Activated T-cell treated with anti-CD3 and anti-CD28 coated beads, Interleukin-2, amount 50 U/mL, for 24 hours (primary cell): ENCODE measurements around the gene PRDM12.
A peak's percentile ranks its signal among the peaks of the same experiment; 100 is the strongest.

ENCODE experiments used
- DNase-seq: peaks from one replicate; pipeline ENCODE4 v3.0.0-alpha.2; 2020
- H3K27ac Mint-ChIP-seq: 2 replicates; pipeline ENCODE4 v1.8.0; 2020; ENCODE audit warnings: mild to moderate bottlenecking, mixed read lengths
- H3K27me3 Mint-ChIP-seq: 2 replicates; pipeline ENCODE4 v1.8.0; 2020; ENCODE audit warnings: mixed read lengths
- H3K36me3 Mint-ChIP-seq: 2 replicates; pipeline ENCODE4 v1.8.0; 2020; ENCODE audit warnings: low read depth, mixed read lengths
- H3K4me1 Mint-ChIP-seq: 2 replicates; pipeline ENCODE4 v1.8.0; 2020; ENCODE audit warnings: low read depth, mixed read lengths
- H3K4me3 Mint-ChIP-seq: 2 replicates; pipeline ENCODE4 v1.8.0; 2020; ENCODE audit warnings: mild to moderate bottlenecking, moderate library complexity, mixed read lengths
- H3K9me3 Mint-ChIP-seq: 2 replicates; pipeline ENCODE4 v1.8.0; 2020; ENCODE audit warnings: mixed read lengths

The PRDM12 gene

GRCh38 chr9:130651752-130652151 lies 12.6 kb upstream of the PRDM12 start:
- Mint-ChIP-seq H3K9me3 (peaks cover 3% of the 10 kb centered on the region), H3K4me1 (no peaks in the 10 kb centered on the region), H3K4me3 (no peak overlapping the region), H3K27ac (no peak overlapping the region), H3K27me3 (peaks cover 31% of the 10 kb centered on the region), H3K36me3 (no peaks in the 10 kb centered on the region)
- DNase-seq = no peak

DNA sequence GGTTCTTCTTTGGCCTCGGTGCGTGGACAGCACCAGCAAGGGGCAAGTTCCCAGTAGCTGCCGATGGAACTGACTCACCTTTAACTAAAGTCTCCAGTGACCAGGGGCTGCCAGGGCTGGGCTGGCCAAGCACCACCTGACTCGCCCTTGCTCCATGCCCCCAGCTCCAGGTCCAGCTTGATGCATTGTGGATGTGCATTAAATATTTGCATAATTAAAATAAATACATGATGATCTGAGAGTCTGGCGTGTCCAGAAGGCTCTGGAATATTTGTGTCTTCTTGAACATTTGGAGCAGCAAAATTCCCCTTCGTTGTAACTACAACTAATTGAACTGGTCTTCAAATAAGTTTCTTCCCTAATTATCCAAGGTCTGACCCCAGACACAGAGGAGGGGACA lies 9.5 kb upstream of the PRDM12 start:
- H3K27me3 Mint-ChIP-seq = peaks cover 52% of the 10 kb centered on the region

GRCh38 chr9:130658893-130659698 lies 5.3 kb upstream of the PRDM12 start:
- no peak overlapping the region for H3K27ac Mint-ChIP-seq
- no peak overlapping the region for H3K4me3 Mint-ChIP-seq
- no peaks in the 10 kb centered on the region for H3K9me3 Mint-ChIP-seq
- H3K4me1 Mint-ChIP-seq = peaks cover 24% of the 10 kb centered on the region
- DNase-seq = no peak
- peaks cover 76% of the 10 kb centered on the region for H3K27me3 Mint-ChIP-seq
- H3K36me3 Mint-ChIP-seq = no peaks in the 10 kb centered on the region

More for the DNA sequence above, 9.5 kb upstream of the PRDM12 start:
- no peak for DNase-seq
- no peaks in the 10 kb centered on the region for H3K36me3 Mint-ChIP-seq
- no peaks in the 10 kb centered on the region for H3K9me3 Mint-ChIP-seq
- peaks cover 2% of the 10 kb centered on the region for H3K4me1 Mint-ChIP-seq
- no peak overlapping the region for H3K27ac Mint-ChIP-seq
- H3K4me3 Mint-ChIP-seq = no peak overlapping the region

DNA sequence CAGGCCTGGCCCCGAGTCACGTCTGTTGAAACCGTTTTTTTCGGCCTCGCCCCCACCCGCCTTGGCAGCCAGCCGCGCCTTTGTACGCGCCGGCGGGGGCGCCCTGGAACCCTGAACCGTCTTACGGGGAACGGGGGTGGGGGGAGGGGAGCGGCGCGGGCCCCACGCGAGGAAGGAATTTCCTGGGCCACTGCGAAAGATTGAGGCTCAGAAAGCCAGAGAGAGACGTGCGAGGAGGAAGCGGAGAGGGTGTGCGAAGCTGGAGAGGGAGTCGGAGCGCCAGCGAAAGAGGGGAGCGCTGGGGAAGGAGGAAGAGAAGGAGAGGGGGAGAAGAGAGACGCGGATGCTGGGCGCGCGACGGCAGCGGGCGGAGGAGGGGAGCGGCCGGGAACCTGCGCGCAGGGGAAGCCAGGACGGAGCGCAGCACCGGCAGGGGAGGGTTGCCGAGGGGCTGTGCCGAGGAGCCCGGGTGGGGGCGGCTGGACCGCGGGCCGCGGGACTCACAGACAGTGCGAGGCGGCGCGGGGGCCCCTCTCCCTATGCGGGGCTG lies 4.6 kb upstream of the PRDM12 start:
- H3K4me1 Mint-ChIP-seq = peaks cover 26% of the 10 kb centered on the region
- H3K27ac Mint-ChIP-seq = no peak overlapping the region
- H3K4me3 Mint-ChIP-seq = no peak overlapping the region
- no peaks in the 10 kb centered on the region for H3K9me3 Mint-ChIP-seq
- no peaks in the 10 kb centered on the region for H3K36me3 Mint-ChIP-seq
- peaks cover 81% of the 10 kb centered on the region for H3K27me3 Mint-ChIP-seq
- DNase-seq = no peak

- Mint-ChIP-seq H3K27ac (no peak overlapping the region), H3K27me3 (peaks cover 83% of the 10 kb centered on the region), H3K36me3 (no peaks in the 10 kb centered on the region), H3K9me3 (no peaks in the 10 kb centered on the region), H3K4me3 (peak overlapping the region; percentile 29), H3K4me1 (peaks cover 27% of the 10 kb centered on the region)
- DNase-seq = no peak
These were observed 4.1 kb upstream of the PRDM12 start for GRCh38 chr9:130660326-130660682.

GRCh38 chr9:130660683-130661450 lies 3.5 kb upstream of the PRDM12 start:
- H3K9me3 Mint-ChIP-seq = no peaks in the 10 kb centered on the region
- no peak overlapping the region for H3K27ac Mint-ChIP-seq
- DNase-seq = no peak
- no peaks in the 10 kb centered on the region for H3K36me3 Mint-ChIP-seq
- peaks cover 31% of the 10 kb centered on the region for H3K4me1 Mint-ChIP-seq
- peaks cover 82% of the 10 kb centered on the region for H3K27me3 Mint-ChIP-seq
- H3K4me3 Mint-ChIP-seq = no peak overlapping the region

DNA sequence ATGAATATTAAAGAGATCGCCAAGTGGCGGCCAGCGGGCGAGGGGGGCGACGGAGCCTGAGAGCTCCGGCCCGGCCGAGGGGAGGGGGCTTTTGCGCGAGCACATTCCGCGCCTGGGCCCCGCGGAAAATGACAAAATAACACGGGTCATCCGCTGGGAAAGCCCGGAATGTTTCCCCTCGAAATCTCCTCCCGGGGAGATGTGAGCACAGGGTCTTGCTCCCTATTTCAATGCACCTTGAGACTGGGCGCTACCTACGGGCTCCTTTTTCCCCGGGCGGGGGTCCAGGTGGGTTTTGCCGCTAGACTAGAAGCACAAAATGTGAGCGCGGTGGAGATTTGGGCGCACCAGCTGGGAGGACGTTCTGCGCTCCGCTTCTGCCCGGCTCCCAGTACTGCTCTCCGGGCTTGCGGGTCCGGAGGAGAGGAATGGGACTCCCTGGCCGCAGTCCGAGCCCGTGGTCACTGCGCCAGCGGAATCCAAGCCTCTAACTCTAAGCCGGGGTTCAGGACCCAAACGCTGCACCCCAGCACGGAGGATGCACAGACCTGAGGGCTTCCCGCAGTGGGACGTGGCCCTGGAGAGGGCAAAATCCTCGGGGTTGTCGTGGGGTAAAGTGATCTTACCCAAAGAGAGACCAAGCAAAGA lies 2.8 kb upstream of the PRDM12 start:
- Mint-ChIP-seq H3K36me3 (no peaks in the 10 kb centered on the region), H3K27ac (no peak overlapping the region), H3K4me1 (peaks cover 34% of the 10 kb centered on the region), H3K27me3 (peaks cover 84% of the 10 kb centered on the region), H3K9me3 (no peaks in the 10 kb centered on the region), H3K4me3 (no peak overlapping the region)
- DNase-seq = no peak

DNA sequence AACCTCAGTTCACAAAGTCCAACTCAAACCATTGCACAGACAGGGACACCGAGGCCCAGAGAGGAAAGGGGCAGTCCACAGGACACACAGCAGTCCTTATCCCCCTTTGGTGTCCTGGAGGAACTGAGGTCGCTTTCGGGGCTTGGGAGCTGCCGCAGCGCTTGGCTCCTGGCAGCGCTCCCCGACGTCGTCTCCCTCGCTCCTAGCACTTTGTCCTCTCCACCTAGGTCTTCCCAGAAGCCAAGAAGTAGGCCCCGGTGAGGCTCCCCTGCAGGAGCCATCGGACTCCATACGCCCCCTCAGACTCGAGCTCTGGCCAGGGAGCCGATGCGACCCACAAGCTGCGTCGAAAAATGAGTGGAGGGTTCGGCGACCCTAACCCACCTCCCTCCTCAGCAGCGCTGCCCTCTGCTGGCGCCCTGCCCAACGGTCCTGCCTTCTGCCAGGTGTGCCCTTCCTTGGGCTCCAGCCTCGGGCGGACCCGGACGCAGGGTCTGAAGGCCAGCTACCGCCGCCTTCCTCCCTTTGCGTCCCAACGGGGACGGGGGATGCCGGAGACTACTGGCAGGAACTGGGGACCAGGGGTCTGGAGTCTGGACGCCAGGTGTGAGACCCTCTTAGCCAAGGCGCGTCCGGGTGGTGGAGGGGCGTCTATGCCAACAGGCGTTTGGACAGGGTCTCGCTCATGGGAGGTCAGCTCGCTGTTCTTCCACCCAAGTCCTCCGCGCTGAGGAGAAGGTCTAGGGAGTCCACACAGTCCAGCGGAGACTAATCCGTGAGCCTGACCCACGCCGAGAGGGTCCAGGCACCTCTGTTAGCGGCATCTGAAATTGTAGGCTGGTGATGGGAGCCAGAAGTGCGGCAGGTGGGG lies 2.1 kb upstream of the PRDM12 start:
- Mint-ChIP-seq H3K9me3 (no peaks in the 10 kb centered on the region), H3K27ac (no peak overlapping the region), H3K4me1 (peaks cover 34% of the 10 kb centered on the region), H3K36me3 (no peaks in the 10 kb centered on the region), H3K4me3 (peak overlapping the region; percentile 39), H3K27me3 (peaks cover 84% of the 10 kb centered on the region)
- DNase-seq = no peak

DNA sequence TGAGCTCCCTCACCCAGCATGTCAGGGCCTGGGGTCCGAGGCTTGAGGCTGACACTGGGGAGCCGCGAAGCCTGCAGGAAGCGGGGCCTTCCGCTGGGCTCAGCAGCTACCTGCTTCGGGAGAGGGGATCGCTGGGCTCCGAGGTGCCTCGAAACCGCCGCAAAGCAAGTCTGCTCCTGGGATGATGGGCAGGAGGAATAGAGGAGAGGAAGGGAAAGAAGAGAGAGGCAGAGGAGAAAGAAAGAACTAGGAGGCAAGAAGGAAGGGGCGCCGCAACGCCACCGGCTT lies 1.5 kb upstream of the PRDM12 start:
- H3K4me3 Mint-ChIP-seq = peak overlapping the region; percentile 39
- no peak overlapping the region for H3K27ac Mint-ChIP-seq
- peaks cover 85% of the 10 kb centered on the region for H3K27me3 Mint-ChIP-seq
- no peaks in the 10 kb centered on the region for H3K36me3 Mint-ChIP-seq
- no peaks in the 10 kb centered on the region for H3K9me3 Mint-ChIP-seq
- DNase-seq = no peak
- peaks cover 34% of the 10 kb centered on the region for H3K4me1 Mint-ChIP-seq

GRCh38 chr9:130663258-130663976 lies 977 bp upstream of the PRDM12 start:
- H3K4me3 Mint-ChIP-seq = no peak overlapping the region
- H3K9me3 Mint-ChIP-seq = no peaks in the 10 kb centered on the region
- H3K36me3 Mint-ChIP-seq = no peaks in the 10 kb centered on the region
- H3K4me1 Mint-ChIP-seq = peaks cover 34% of the 10 kb centered on the region
- no peak overlapping the region for H3K27ac Mint-ChIP-seq
- peak; percentile 60 for DNase-seq
- peaks cover 85% of the 10 kb centered on the region for H3K27me3 Mint-ChIP-seq

GRCh38 chr9:130663977-130664250 lies 480 bp upstream of the PRDM12 start:
- DNase-seq = no peak
- no peak overlapping the region for H3K27ac Mint-ChIP-seq
- H3K27me3 Mint-ChIP-seq = peaks cover 85% of the 10 kb centered on the region
- no peaks in the 10 kb centered on the region for H3K9me3 Mint-ChIP-seq
- H3K4me1 Mint-ChIP-seq = peaks cover 34% of the 10 kb centered on the region
- no peak overlapping the region for H3K4me3 Mint-ChIP-seq
- no peaks in the 10 kb centered on the region for H3K36me3 Mint-ChIP-seq

- peaks cover 33% of the 10 kb centered on the region for H3K4me1 Mint-ChIP-seq
- no peaks in the 10 kb centered on the region for H3K9me3 Mint-ChIP-seq
- no peaks in the 10 kb centered on the region for H3K36me3 Mint-ChIP-seq
- peaks cover 78% of the 10 kb centered on the region for H3K27me3 Mint-ChIP-seq
- DNase-seq = no peak
- H3K27ac Mint-ChIP-seq = no peak overlapping the region
- no peak overlapping the region for H3K4me3 Mint-ChIP-seq
These were observed 636 bp downstream of the PRDM12 start for GRCh38 chr9:130665029-130665430.

GRCh38 chr9:130665431-130666392 lies 1.3 kb downstream of the PRDM12 start:
- no peak for DNase-seq
- Mint-ChIP-seq H3K36me3 (no peaks in the 10 kb centered on the region), H3K4me3 (no peak overlapping the region), H3K27ac (no peak overlapping the region), H3K4me1 (peaks cover 31% of the 10 kb centered on the region), H3K27me3 (peaks cover 75% of the 10 kb centered on the region), H3K9me3 (no peaks in the 10 kb centered on the region)
